ENCODE data around the gene MGAT3.
"Not testable (repeated sequence)": the region's sequence is repeated elsewhere in the genome, so short reads cannot be mapped to it uniquely, and the experiment has no call there.

Gene MGAT3

DNA sequence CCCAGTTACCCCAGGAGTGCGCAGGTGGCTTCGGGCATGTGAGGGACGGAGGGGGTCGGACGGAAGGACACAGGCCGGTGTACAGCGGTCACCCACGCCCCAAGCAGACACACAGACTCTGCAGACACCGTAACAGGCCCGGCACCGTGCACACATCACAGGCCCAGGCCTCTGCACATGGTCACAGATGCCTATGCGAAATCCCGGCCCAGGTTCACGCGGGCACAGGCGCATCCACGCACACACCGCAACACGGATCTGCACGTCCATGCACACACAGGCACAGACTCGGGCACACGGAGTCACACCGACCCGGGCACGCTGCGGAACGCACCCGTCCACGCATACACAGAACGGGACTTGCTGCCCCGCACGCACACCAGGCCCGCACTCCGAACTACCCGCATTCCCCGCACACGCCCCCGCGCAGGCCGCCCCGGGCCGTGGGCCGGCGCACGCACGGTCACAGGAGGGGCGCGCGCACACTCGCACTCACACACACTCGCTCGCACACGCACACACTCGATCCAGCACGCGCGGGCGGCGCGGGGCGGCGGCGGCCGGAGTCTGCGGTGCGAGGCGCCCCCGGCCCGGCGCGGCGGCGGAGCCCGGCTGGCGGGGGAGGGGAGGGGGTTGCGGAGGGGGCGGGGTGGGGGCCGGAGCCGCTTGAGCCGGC, at the start of gene MGAT3:
TSS of gene MGAT3 (plus strand) at position 491 of the 676 bp plus-strand sequence. CDS start 30,336 bp downstream, outside the sequence.
- no peak for DNase-seq

DNA sequence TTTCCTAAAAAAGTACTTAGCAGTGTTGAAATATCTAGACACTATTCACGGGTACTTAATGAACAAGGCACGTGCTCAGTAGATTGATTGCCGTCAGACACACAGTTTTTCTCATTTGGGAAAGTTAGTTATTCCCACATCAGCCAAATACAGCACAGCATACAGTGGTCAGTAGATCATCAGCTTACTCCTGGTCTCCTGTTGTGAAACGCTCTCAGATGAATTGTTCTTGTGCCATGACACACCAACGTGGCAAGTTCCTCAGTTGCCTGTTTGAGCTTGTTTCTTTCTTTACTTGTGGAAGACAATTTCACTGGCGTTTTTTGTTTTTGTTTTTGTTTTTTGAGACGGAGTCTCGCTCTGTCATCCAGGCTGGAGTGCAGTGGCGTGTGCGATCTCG, 48.6 kb upstream of the MGAT3 start:
- no peak for DNase-seq

DNA sequence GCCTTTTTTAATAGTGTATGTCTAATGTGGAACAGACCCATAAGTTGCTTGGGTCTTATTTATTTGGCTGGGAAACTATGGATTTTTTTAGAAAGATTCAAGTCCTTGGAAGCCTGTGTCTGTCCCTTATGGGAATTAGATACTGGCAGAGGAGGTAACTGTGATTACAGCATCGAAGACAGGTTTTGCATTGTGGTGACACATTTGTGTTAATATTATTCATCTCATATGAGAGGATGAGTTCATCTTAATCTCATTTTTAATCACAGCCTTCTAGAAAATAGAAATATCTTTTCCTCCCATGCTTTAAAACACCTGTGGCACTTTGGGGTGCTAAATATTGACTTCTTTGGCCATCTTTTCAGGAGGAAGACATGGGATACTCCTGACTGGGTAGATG, 48.0 kb upstream of the MGAT3 start:
- no peak for DNase-seq

DNA sequence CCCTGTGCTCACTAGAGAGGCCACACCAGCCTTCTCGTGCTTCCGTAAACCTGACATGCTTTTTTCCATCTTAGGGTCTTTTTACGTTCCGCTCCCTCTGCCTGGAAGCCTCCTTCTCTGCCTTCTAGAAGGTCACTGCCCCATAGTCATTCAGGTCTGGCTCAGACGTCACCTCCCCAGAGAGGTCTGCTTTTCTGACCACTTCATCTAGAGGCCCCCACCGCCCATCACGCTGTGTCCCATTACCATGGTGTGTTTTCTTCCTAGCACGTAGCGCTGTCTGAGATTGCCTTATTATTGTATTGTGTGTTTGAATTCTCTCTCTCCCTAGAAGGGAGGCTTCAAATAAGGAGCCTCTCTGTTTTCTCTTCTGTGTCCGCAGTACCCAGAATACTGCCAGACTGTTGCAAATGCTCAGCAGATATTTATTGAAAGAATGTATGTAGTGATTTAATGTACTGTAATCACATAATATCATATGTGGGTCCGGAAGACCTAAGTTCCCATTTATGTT, 47.2 kb upstream of the MGAT3 start:
- DNase-seq = no peak

DNA sequence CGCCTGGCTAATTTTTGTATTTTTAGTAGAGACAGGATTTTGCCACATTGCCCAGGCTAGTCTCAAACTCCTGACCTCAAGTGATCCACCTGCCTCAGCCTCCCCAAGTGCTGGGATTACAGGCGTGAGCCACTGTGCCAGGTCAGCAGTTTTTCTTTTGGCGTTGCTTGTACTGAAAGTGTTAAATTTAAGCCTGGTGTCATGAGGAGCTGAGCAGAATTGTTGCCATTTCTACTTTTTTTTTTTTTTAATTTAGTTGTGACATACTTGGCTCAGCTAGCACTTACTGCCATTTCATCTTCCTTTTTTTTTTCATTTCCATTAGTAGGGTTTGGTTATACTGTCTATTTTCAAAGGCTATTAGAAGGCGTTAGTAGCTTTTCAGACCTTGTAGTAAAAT, 46.5 kb upstream of the MGAT3 start:
- no peak for DNase-seq

- not testable (repeated sequence) for DNase-seq
These were observed 44.9 kb upstream of the MGAT3 start for GRCh38 chr22:39411828-39412365.

DNA sequence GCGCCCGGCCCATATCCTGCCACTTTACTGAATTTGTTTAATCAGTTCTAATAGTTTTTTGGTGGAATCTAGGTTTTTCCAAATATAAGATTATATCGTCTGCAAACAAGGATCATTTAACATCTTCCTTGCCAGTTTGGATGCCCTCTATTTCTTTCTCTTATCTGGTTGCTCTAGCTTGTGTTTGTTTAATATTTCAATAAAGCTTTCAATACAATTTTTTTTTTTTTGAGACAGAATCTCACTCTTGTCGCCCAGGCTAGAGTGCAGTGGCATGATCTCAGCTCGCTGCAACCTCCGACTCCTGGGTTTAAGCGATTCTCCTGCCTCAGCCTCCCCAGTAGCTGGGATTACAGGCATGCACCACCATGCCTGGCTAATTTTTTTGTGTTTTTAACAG, 43.6 kb upstream of the MGAT3 start:
- DNase-seq = not testable (repeated sequence)

- no peak for DNase-seq
These were observed 42.4 kb upstream of the MGAT3 start for GRCh38 chr22:39414377-39414776.

DNA sequence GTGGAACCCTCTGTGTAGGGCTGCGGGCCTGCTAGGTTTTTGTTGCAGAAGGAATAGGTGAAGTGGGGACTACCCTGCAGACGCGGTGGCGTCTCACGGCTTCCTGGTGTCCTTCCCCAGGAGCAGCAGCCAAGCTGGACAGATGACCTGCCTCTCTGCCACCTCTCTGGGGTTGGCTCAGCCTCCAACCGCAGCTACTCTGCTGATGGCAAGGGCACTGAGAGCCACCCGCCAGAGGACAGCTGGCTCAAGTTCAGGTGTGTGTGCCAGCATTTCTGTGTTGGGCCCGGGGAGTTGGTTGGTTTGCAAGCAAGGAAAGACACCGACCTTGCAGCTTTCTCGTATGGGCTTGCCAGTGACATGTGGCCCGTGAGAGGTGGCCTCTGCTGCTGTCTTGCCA, 41.9 kb upstream of the MGAT3 start:
- no peak for DNase-seq

DNA sequence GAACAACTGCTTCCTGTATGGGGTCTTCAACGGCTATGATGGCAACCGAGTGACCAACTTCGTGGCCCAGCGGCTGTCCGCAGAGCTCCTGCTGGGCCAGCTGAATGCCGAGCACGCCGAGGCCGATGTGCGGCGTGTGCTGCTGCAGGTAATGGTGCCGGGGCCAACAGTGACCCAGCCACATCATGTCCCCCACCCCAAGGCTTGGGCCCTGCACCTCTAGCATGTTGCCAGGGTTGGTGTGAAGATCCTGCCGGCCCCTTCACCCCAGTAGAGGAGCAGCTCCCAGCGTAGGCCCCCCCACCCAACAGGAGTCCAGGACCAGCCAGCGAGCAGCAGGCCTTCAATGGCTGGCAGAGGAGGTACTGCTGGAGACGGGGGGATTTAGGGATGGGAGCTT, 41.3 kb upstream of the MGAT3 start:
- no peak for DNase-seq

DNA sequence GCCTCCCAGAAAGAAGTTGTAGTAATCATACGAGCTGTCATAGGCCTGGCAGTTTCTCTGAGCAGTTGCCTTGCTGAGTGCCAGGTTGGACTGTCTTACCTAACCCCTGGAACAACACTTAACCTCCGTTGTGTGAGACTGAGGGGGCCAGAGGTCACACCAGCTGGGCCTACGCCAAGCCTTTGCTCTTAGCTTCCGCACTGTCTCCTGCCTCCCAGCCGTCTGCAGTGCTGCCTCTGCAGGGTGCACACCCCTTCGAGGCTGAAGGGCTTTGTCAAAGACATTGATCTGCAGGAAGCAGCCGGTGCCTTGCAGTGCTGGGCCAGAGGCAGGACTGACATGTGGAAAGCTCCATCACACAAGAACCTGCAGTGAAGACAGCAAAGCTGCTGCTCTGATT, 40.5 kb upstream of the MGAT3 start:
- DNase-seq = no peak

DNA sequence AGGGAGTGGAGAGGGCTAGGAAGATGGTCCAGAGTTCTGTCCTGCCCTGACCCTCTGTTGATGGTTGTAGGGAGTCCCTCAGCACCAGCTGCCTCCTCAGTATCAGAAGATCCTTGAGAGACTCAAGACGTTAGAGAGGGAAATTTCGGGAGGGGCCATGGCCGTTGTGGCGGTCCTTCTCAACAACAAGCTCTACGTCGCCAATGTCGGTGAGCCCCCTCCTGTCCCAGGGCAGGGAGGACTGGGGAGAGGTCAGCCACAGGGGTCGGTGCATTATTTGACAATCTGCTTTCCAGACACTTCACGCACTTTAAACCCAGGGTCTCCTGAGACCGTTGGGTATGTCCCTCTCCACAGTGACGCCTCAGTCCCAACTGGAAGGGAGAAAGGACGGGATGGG, 39.2 kb upstream of the MGAT3 start:
- no peak for DNase-seq

GRCh38 chr22:39418696-39419095, 38.1 kb upstream of the MGAT3 start:
- DNase-seq = no peak

GRCh38 chr22:39419096-39419495, 37.7 kb upstream of the MGAT3 start:
- no peak for DNase-seq

GRCh38 chr22:39419911-39420310, 36.9 kb upstream of the MGAT3 start:
- DNase-seq = no peak

GRCh38 chr22:39421691-39422090, 35.1 kb upstream of the MGAT3 start:
- DNase-seq = no peak

GRCh38 chr22:39422101-39422500, 34.7 kb upstream of the MGAT3 start:
- no peak for DNase-seq

DNA sequence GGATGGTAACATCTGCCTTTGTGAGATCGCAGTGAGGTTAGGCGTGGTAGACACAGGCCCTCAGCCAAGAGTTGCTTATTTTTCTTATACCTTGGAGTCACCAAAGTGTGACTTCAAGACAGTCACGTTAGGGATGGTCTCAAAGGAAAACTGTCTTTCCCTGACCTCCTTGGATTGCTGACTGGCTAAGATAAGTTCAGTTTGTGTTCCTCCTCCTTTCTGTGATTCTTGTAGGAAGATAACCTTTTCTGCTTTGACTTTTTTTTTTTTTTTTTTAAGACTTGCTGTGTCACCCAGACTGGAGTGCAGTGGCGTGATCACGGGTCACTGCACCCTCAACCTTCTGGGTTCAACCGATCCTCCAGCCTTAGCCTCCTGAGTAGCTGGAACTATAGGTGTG, 34.1 kb upstream of the MGAT3 start:
- no peak for DNase-seq

GRCh38 chr22:39423976-39424375, 32.8 kb upstream of the MGAT3 start:
- no peak for DNase-seq

DNA sequence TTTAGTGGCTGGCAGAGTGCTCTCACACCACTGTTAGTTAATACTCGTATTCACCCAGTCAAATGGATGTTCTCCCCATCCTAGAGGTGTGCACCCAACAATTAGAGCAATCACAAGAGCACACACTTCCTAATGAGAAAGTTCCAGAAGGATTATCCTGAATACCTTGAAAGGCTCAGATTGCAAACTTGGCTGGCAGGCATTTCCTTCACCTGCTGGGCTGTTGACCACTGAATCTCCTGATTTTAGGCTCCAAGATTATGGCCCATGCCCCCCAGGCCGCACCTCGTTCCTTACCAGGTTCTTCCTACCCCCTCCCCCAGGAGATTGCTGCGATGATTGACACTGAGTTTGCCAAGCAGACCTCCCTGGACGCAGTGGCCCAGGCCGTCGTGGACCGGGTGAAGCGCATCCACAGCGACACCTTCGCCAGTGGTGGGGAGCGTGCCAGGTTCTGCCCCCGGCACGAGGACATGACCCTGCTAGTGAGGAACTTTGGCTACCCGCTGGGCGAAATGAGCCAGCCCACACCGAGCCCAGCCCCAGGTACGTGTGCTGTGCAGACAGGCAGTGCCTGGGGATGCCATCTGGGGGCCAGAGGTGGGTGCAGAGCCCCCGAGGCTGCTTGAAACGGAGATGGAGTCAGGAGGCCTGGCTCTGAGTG, 30.3 kb upstream of the MGAT3 start:
- no peak for DNase-seq

- DNase-seq = no peak
These were observed 28.8 kb upstream of the MGAT3 start for GRCh38 chr22:39427751-39428596.

GRCh38 chr22:39428597-39429071, 28.2 kb upstream of the MGAT3 start:
- no peak for DNase-seq

- no peak for DNase-seq
These were observed 27.6 kb upstream of the MGAT3 start for GRCh38 chr22:39429186-39429585.
